ENCODE results near the gene HOXA13.

The HOXA13 gene

DNA sequence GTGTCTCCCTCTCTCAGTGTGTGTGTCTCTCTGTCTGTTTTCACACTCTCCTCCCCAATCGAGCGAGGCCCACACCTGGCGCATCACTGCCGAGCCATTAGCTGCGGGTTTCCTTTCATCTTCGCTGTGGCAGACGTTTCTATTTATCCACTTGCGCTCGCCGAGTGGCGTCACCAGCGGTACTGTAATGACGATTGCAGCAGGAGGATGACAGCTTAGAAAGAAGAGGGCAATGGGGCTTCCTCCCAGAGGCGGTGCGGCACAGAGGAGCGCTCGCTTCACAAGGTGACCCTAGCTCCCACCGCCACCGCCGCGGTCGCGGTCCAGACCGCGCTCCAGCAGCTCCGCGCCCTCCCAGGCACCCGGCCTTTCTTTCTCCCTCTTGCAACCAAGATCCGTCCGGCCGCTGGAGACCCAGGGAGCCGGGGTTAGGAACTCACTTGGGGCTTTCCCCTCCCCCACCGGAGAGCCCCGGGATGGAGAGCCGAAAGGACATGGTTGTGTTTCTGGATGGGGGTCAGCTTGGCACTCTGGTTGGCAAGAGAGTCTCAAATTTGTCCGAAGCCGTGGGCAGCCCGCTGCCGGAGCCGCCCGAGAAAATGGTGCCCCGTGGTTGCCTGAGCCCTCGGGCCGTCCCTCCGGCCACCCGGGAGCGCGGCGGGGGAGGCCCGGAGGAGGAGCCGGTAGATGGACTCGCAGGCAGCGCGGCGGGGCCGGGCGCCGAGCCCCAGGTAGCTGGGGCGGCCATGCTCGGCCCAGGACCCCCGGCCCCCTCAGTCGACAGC lies 42.9 kb upstream of the HOXA13 start, which contains the start of gene EVX1:
Gene EVX1, plus strand, starts transcription at position 248 of the 785 bp plus-strand sequence. Its CDS starts 229 bp downstream, at position 477.
- no peaks in the 10 kb centered on the region for H3K79me2 ChIP-seq (ENCODE audit: insufficient read depth, low read length)
- no peaks in the 10 kb centered on the region for H4K20me1 ChIP-seq (ENCODE audit: insufficient read depth, low read length)
- 0 out of 2 replicates have a peak, but pooled peaks cover 8% of the 10 kb centered on the region for H3K27me3 ChIP-seq (ENCODE audit: insufficient read depth, low read length)
- H3K36me3 ChIP-seq (ENCODE audit: insufficient read depth, low read length): no peaks in the 10 kb centered on the region
- no peak within 1 kb of the TSS for H3K4me3 ChIP-seq (ENCODE audit: low read depth, low read length, poor library complexity, severe bottlenecking)
- no peak within 1 kb of the TSS for H2AFZ ChIP-seq (ENCODE audit: low read length)
- H3K27ac ChIP-seq (ENCODE audit: low read depth, low read length, poor library complexity, severe bottlenecking): no peak within 1 kb of the TSS
- H3K9ac ChIP-seq (ENCODE audit: low read length): no peak within 1 kb of the TSS
- H3K9me2 ChIP-seq (ENCODE audit: low read depth, low read length): no peaks in the 10 kb centered on the region
- no peaks in the 10 kb centered on the region for H3K4me1 ChIP-seq (ENCODE audit: insufficient read depth, low read length, severe bottlenecking)
- no peaks in the 10 kb centered on the region for H3K9me3 ChIP-seq (ENCODE audit: low read length)
- no peak within 1 kb of the TSS for H3K4me2 ChIP-seq (ENCODE audit: low read length)
- TF ChIP-seq, protein P1, sequence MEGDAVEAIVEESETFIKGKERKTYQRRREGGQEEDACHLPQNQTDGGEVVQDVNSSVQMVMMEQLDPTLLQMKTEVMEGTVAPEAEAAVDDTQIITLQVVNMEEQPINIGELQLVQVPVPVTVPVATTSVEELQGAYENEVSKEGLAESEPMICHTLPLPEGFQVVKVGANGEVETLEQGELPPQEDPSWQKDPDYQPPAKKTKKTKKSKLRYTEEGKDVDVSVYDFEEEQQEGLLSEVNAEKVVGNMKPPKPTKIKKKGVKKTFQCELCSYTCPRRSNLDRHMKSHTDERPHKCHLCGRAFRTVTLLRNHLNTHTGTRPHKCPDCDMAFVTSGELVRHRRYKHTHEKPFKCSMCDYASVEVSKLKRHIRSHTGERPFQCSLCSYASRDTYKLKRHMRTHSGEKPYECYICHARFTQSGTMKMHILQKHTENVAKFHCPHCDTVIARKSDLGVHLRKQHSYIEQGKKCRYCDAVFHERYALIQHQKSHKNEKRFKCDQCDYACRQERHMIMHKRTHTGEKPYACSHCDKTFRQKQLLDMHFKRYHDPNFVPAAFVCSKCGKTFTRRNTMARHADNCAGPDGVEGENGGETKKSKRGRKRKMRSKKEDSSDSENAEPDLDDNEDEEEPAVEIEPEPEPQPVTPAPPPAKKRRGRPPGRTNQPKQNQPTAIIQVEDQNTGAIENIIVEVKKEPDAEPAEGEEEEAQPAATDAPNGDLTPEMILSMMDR (IDR thresholded peaks at IDR 0.05; ENCODE audit: low read length): no peak
- TF ChIP-seq EZH2 (IDR thresholded peaks at IDR 0.05; ENCODE audit: borderline replicate concordance, low read length): no peak
- no peaks in the 10 kb centered on the region for H3F3A ChIP-seq (ENCODE audit: insufficient read depth, low read length)

DNA sequence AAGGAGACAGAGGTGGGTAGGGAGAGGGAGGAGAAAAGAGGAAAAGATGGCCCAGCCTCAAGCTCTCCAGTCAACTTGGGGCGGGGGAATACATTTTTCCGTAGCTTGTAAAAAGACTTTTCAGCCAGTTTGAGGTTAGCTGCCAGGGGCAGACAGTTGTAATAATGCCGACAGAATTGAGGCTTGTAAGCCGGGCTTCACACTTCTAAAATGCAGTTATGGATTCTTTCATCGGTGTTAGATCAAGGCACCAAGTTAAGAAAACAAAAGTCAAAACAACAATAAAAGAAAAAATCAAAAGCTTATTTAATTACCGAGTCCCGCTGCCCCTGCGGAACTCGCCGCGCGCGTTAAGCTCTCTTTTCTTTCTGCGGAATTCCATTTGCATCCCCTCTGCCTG lies 42.3 kb upstream of the HOXA13 start:
- no peak overlapping the region for H3K4me2 ChIP-seq (ENCODE audit: low read length)
- H3F3A ChIP-seq (ENCODE audit: insufficient read depth, low read length): no peaks in the 10 kb centered on the region
- H2AFZ ChIP-seq (ENCODE audit: low read length): no peak overlapping the region
- H3K4me3 ChIP-seq (ENCODE audit: low read depth, low read length, poor library complexity, severe bottlenecking): no peak overlapping the region
- H3K79me2 ChIP-seq (ENCODE audit: insufficient read depth, low read length): no peaks in the 10 kb centered on the region
- no peaks in the 10 kb centered on the region for H3K9me3 ChIP-seq (ENCODE audit: low read length)
- 0 out of 2 replicates have a peak, but pooled peaks cover 3% of the 10 kb centered on the region for H3K27me3 ChIP-seq (ENCODE audit: insufficient read depth, low read length)
- H4K20me1 ChIP-seq (ENCODE audit: insufficient read depth, low read length): no peaks in the 10 kb centered on the region
- H3K9ac ChIP-seq (ENCODE audit: low read length): no peak overlapping the region
- no peak for TF ChIP-seq EZH2 (IDR thresholded peaks at IDR 0.05; ENCODE audit: borderline replicate concordance, low read length)
- TF ChIP-seq, protein P1 (IDR thresholded peaks at IDR 0.05; ENCODE audit: low read length): no peak
- no peaks in the 10 kb centered on the region for H3K36me3 ChIP-seq (ENCODE audit: insufficient read depth, low read length)
- no peak overlapping the region for H3K27ac ChIP-seq (ENCODE audit: low read depth, low read length, poor library complexity, severe bottlenecking)
- H3K4me1 ChIP-seq (ENCODE audit: insufficient read depth, low read length, severe bottlenecking): no peaks in the 10 kb centered on the region
- no peaks in the 10 kb centered on the region for H3K9me2 ChIP-seq (ENCODE audit: low read depth, low read length)

DNA sequence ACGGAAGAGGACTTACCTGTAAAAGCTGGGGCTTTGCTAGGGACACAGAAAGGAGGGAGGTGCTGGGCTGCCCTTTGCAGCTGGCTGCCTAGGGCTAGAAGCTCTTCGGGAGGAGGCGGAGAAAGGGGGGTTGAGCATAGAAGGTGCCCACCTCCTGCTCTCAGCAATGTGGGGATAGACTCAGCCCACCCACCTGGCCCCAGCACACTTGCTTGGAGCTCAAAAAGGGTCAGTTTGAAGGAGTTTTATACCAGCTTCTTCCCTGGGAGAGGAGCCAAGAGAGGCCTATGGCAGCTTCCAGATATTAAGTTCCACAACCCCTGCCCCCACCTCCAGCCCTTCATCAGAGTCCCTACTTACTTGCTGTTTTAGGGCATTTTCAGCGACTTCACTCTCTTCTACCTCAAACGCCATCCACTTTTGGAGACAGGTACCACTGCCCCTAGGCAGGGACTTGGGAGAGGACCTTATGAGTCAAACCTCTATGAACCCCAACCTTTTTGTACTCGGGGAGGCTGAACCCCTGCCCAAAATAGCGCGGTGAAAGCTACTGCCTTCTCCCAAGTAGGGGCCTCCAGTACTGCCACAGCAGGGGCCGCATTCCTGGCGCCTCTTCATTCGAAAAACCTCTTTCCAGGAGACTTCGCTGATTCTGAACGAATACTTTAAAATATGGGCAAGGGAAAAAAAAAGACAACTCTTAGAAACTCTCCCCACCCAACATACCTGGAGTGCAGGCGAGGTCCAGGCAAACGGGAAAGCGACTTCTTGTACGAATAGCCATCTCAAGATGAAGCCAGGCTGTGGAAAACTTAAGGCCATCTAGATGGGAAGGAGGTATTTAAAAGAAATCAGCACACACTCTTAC lies 41.5 kb upstream of the HOXA13 start:
- TF ChIP-seq, protein P1 (IDR thresholded peaks at IDR 0.05; ENCODE audit: low read length): no peak
- no peak for TF ChIP-seq EZH2 (IDR thresholded peaks at IDR 0.05; ENCODE audit: borderline replicate concordance, low read length)
- H3K4me1 ChIP-seq (ENCODE audit: insufficient read depth, low read length, severe bottlenecking): no peaks in the 10 kb centered on the region
- H3K27me3 ChIP-seq (ENCODE audit: insufficient read depth, low read length): no peaks in the 10 kb centered on the region
- no peak overlapping the region for H2AFZ ChIP-seq (ENCODE audit: low read length)
- no peak overlapping the region for H3K27ac ChIP-seq (ENCODE audit: low read depth, low read length, poor library complexity, severe bottlenecking)
- no peak overlapping the region for H3K4me2 ChIP-seq (ENCODE audit: low read length)
- H3K9me3 ChIP-seq (ENCODE audit: low read length): no peaks in the 10 kb centered on the region
- no peak overlapping the region for H3K4me3 ChIP-seq (ENCODE audit: low read depth, low read length, poor library complexity, severe bottlenecking)
- no peaks in the 10 kb centered on the region for H3K9me2 ChIP-seq (ENCODE audit: low read depth, low read length)
- H3K79me2 ChIP-seq (ENCODE audit: insufficient read depth, low read length): no peaks in the 10 kb centered on the region
- no peaks in the 10 kb centered on the region for H3F3A ChIP-seq (ENCODE audit: insufficient read depth, low read length)
- H4K20me1 ChIP-seq (ENCODE audit: insufficient read depth, low read length): no peaks in the 10 kb centered on the region
- H3K36me3 ChIP-seq (ENCODE audit: insufficient read depth, low read length): no peaks in the 10 kb centered on the region
- H3K9ac ChIP-seq (ENCODE audit: low read length): no peak overlapping the region

Data from OCI-LY1 (cell line).